HG02678 (cell line): ENCODE results near the gene IL25.

Experiments
- ATAC-seq: cut with Tn5 transposase; IDR thresholded peaks from one replicate; pipeline ENCODE4 v1.9.1; 2021; ENCODE audit warnings: mild to moderate bottlenecking, moderate library complexity; ENCODE audit not compliant: unreplicated experiment

Gene IL25

DNA sequence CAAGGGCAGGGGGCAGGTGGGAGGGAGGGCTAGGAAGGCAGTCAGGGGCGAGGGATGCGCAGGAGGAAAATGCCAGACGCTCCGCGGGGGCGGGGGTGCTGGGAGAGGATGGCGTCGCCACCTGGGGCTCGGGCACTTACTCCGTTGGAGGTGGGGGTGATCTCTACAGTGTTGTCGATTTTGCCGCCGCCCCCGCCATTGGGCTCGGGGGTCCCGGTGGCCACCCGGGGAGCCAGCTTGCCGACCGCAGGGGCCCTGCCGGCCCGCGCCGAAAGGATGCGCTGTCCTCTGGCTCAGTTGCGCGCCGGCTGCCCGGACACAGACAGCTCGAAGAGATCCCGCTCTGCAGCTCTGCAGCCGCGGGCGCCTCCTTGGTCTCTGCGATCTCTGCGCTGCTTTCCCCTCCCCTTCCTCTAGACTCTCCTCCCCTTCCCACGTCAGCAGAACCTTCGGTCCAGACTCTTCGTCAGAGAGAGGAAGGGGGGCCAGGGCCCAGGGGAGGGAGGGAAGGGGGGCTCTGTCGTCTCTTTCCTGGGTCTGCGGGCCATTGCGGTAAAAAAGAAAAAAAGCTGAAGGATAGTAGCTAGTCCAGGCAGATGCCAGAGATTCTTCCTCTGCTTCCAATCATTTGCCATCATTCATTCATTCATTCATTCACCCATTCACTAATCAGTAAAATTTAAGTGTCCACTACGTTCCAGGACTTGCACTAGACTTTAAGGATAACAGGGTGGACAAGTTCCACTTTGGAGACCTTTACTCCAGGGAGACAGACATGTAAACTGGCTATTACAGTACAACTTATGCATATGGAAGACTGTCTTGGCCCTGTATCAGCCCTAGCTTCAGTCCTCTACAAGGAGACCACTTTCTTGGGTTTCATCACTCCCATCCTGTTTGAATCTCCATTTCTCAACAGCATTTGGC lies 19.8 kb upstream of the IL25 start, which contains the start of gene SLC22A17:
TSS of gene SLC22A17 (minus strand) at position 382 of the 927 bp plus-strand sequence.
- ATAC-seq, result no peak

- ATAC-seq, result no peak
Observed at GRCh38 chr14:23353433-23353780, 19.2 kb upstream of the IL25 start.

GRCh38 chr14:23354990-23355389 lies 17.6 kb upstream of the IL25 start:
- no peak for ATAC-seq

DNA sequence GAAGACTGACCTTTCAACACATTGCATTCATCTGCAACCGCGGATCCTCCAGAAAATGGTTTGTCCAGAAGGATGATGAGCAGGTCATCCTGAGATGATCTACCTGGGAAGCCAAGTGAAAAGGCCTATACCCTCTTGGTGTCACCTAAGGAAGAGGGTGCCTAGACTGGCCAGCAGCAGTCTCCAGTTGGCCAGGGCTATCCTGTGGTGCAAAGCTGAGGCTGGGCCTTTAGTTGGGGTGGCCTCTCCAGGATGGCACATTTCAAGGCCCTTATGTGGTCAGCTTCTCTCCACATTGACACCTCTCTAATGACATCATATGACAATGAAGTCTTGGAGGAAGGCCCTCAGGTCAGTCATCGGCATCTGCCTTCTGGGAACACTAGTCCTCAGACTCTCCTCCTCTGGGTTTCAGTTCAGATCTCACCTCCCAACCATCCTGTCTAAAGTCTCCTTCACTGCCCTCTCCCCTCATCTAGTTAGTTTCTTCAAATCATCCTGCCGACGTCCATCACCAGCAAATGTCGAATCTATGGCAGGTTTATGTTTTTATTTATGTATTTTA lies 16.7 kb upstream of the IL25 start:
- ATAC-seq, result no peak

GRCh38 chr14:23356662-23357061 lies 15.9 kb upstream of the IL25 start:
- ATAC-seq, result no peak

- ATAC-seq, result no peak
Observed at GRCh38 chr14:23357261-23357660, 15.3 kb upstream of the IL25 start.

DNA sequence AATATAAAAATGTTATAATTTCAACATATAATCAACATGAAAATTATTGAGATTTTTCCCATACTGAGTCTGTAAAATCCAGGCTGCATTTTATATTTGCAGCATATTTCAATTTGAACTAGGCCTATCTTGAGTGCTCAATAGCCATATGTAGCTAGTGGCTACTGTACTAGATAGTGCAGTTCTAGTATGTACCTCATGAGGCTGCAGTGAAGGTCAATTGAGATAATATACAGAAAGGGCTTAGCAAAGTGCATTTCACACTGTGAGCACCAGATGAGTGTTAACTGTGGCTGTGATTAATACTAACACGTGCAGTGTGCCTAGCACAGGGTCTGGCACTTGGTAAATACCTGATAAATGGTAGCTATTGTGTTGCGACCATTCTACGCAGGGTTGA lies 14.6 kb upstream of the IL25 start:
- ATAC-seq, result no peak

DNA sequence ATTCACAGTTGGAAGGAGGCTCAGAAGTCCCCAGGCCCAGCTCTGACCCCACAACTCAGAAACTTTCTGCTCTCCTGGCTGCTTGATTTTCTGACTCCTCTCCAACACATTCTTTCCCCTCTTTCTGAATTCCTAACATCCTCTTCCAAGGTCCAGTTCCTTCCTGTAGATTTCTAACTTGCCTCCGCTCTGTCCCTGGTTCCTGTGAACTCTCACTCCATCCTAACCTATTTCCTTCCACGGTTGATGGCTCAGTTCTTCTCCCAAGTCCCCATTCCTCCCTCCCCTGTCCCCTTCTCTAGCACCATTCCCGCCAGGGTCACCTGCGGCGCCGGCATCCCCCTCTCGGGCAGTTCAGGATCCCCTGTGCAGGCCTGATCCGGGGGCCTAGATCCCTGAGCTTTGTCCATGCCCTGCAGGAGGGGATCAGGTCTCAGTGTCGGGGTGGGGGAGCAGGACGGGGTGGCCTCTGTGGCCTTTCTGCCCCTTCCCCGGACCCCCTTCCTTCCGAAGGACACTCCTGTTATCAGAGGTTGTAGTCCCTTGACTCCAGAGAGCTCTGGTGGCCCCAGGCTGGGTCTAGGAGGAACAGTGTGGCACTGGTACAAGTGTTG lies 13.9 kb upstream of the IL25 start:
- ATAC-seq, result no peak

GRCh38 chr14:23359167-23359626 lies 13.4 kb upstream of the IL25 start:
- no peak for ATAC-seq

DNA sequence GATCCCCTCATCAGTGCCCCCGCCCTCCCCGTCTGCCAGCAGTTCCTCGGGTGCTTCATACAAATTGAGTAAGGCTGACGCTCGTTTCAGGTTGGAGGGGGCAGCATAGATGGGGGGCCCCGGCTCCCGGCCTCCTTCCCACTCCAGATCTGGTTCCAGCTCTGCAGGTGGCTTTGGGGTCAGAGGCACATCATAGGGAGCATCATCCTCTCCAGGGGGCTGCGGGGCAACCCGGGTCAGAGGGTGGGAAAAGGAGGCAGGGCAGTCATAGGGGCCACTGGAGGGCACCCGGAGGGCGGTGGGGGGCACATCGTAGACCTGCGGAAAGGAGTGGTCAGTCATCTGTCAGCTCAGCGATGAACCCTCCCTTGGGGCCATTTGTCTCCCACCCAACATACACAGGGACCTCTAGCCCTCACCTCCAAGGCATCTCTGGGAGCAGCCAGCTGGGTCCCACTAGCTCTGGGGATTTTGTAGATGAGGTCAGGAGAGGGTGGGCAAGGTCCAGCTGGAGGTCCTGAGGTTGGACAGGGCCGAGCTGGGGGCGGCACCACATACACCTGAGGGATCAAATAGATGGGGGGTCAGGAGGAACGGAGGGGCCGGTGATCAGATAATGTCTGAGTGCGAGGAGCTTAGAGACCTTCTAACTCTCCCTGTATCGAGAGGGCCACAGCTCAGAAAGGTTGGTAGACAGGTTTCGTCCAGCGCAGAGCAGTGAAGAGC lies 12.7 kb upstream of the IL25 start:
- no peak for ATAC-seq

GRCh38 chr14:23360496-23360895 lies 12.1 kb upstream of the IL25 start:
- ATAC-seq, result no peak

DNA sequence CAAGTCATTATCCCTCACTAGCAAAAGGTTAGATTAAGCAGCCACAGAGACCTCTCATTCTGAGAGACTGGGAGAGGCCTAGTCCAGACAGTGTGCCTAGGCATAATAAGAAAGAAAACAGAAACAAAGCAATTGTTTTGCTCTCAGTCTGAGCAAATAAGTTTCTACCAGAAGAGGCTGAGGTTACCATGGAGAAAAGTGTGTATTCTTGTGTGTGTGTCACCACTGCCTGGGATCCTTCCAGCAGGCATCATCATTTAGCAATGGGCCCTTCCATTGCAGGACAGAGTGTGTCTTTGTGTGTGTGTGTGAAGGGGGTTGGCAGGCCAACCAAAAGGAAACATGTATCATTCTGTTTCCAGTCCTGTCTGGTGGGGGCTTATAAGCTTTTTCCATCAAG lies 11.3 kb upstream of the IL25 start:
- no peak for ATAC-seq

DNA sequence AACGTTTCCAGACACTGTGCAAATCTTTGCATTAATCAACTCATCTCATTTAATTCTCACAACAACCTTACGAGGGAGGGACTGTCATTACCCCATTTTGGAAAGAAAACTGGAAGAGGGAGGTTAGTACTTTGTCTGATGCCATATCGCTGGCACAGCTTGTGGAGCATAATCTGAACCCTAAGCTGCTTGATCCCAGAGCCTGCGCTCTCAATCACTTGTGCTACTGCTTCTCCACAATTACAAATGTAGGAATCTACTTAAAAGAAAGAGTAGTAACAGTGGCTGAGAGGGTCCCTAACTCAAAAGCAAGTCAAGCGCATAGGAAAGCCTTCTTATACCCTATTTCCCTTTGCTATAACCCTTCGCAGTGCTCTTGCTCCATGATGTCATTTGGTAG lies 10.8 kb upstream of the IL25 start:
- ATAC-seq, result no peak

- no peak for ATAC-seq
Observed at GRCh38 chr14:23362200-23362599, 10.4 kb upstream of the IL25 start.

DNA sequence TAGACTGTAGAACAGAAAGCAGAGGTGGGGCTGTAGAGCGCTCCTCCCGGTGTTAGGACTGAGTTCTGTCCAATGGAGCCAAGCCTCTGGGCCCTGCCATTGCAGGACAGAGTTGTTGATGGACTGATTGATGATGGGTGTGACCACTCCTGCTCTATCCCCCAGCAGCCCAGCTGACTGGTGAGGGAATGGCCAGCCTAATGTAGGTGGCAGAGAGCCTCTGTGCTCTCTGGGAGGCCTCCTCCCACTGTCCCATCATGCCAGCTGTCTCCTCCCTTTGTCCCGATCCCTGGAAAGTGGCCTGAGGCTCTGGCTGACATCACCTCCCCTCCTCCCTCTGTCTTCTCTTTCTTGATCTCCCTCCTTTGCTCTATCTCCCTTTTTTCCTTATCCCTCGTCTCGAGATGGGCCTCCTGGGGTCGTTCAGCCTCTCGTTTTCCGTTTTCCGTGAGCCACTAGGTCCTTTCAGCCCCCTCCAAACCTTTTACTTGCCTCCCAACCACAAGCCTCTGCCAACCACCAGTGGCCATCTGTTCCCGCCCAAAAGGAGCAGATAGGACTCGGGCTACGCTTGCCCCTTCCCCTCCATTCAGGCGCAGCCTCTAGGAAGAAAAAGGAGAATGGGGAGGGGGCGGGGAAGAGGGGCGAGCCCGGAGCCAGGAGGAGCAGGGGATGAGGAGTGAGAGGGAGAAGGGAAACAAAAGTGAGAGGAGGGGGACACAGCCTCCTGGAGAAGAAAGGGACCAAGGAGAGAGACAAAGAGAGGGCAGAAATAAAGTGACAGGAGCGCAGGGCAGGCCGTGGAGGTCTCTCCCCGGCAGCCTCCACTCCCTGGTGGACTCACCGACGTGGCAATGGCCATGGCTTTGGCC lies 8.2 kb upstream of the IL25 start:
- no peak for ATAC-seq

GRCh38 chr14:23365036-23365731 lies 7.4 kb upstream of the IL25 start, which contains the start of gene EFS:
Gene EFS (minus strand): TSS chr14:23365172. CDS start chr14:23365025, 147 bp downstream.
- no peak for ATAC-seq

- no peak for ATAC-seq
Observed at GRCh38 chr14:23365732-23366425, 6.7 kb upstream of the IL25 start.

DNA sequence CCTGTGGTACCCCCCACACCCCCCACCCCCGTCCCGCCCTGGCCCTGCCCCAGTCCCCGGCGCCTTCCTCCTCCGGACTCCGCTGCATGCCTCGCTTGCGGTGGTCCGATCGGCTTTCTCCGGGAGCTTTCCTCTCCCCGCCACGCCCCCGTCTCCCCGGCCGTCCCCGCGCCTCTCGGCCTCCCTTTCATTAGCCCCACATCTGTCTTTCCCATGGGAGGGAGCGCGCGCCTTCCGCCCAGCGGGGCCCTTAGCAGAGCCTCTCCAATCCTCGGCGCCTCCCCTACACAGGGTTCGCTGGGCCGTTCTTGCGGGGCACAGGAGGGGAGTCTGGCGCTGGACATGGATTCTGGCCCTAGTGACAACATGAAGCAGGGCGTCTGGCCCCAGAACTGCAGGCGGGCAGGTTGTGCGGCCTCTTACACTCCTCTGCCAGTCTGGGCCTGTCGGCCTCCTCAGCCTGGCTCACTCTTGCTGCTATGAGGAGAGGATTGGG lies 6.1 kb upstream of the IL25 start:
- ATAC-seq, result no peak

- ATAC-seq, result no peak
Observed at GRCh38 chr14:23370221-23370620, 2.4 kb upstream of the IL25 start.
